Neural cell (in vitro differentiated cells): ENCODE data around the gene PTBP2.

Experiments
- CTCF ChIP-seq: fragments of 450-650 bp; IDR thresholded peaks from 2 replicates; pipeline ENCODE4 v1.5.1; 2014; ENCODE audit warnings: antibody characterized with exemption, mild to moderate bottlenecking, moderate library complexity; ENCODE audit not compliant: poor library complexity, severe bottlenecking
- EP300 ChIP-seq: fragments of 450-650 bp; conservative IDR thresholded peaks from 2 replicates; pipeline ENCODE4 v1.6.1; 2014; ENCODE audit warnings: antibody characterized with exemption, mild to moderate bottlenecking, moderate library complexity; ENCODE audit not compliant: poor library complexity, severe bottlenecking
- EZH2 ChIP-seq: fragments of 200-600, 300-800 bp; shearing (Covaris generic), sonication (generic); IDR thresholded peaks from 2 replicates; pipeline ENCODE4 v1.6.1; 2014; ENCODE audit warnings: antibody characterized with exemption, low read length, borderline replicate concordance, mild to moderate bottlenecking; ENCODE audit not compliant: insufficient read depth, poor library complexity, severe bottlenecking
- MXI1 ChIP-seq: fragments of 450-650 bp; conservative IDR thresholded peaks from 2 replicates; pipeline ENCODE4 v1.6.1; 2014; ENCODE audit warnings: antibody characterized with exemption, mild to moderate bottlenecking; ENCODE audit not compliant: poor library complexity, severe bottlenecking
- POLR2AphosphoS5 ChIP-seq: IDR thresholded peaks from 2 replicates; pipeline ENCODE4 v1.6.1; 2012
- REST ChIP-seq: IDR thresholded peaks from 2 replicates; pipeline ENCODE4 v1.6.1; 2012; ENCODE audit warnings: borderline replicate concordance
- SMC3 ChIP-seq: fragments of 450-650 bp; conservative IDR thresholded peaks from 2 replicates; pipeline ENCODE4 v1.6.1; 2014; ENCODE audit warnings: antibody characterized with exemption, mild to moderate bottlenecking, moderate library complexity; ENCODE audit not compliant: poor library complexity
- TAF1 ChIP-seq: IDR thresholded peaks from 2 replicates; pipeline ENCODE4 v1.6.1; 2012; ENCODE audit warnings: low read depth

- no peak for TF ChIP-seq POLR2AphosphoS5
- no peak for TF ChIP-seq CTCF
- no peak for TF ChIP-seq REST
- TF ChIP-seq TAF1, result no peak
- no peak for TF ChIP-seq EZH2
- TF ChIP-seq MXI1, result no peak
- TF ChIP-seq EP300, result no peak
- TF ChIP-seq SMC3, result no peak
Observed at GRCh38 chr1:96710708-96711477, 10.7 kb upstream of the PTBP2 start.
